Medulla oblongata (tissue), 1 donor: ENCODE measurements around the gene CDR2L.

Experiments used
- DNase-seq: peaks from one replicate; pipeline ENCODE4 v3.0.0-alpha.2; 2015; ENCODE audit errors: extremely low spot score

Gene CDR2L

DNA sequence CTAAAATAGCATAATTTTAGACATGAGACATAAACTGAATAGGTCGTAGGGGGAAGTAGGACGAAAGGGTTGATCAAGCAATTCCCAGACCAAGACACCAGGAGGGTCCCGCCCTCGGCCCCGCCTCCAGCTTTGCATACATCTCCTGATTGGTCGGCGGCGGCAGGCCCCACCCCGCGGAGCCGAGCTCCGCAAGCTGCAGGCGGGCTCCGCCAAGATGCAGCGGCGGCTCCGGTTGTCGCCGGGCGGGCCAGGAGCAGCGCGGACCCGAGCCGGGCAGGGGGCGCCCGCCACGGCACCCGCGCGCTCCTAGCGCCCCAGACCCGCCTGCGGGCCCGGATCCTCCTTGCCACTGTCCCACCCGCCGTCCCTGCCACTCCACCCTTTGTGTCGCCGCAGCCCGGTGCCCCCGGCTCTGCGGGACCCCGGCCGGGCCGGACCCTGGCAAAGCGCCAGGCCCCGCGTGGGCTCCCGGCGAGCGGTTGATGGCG is at the start of gene CDR2L:
Gene CDR2L (plus strand): TSS at position 215 of the 491 bp plus-strand sequence. CDS start 412 bp downstream, outside the sequence.
- peak; percentile 97 for DNase-seq

DNA sequence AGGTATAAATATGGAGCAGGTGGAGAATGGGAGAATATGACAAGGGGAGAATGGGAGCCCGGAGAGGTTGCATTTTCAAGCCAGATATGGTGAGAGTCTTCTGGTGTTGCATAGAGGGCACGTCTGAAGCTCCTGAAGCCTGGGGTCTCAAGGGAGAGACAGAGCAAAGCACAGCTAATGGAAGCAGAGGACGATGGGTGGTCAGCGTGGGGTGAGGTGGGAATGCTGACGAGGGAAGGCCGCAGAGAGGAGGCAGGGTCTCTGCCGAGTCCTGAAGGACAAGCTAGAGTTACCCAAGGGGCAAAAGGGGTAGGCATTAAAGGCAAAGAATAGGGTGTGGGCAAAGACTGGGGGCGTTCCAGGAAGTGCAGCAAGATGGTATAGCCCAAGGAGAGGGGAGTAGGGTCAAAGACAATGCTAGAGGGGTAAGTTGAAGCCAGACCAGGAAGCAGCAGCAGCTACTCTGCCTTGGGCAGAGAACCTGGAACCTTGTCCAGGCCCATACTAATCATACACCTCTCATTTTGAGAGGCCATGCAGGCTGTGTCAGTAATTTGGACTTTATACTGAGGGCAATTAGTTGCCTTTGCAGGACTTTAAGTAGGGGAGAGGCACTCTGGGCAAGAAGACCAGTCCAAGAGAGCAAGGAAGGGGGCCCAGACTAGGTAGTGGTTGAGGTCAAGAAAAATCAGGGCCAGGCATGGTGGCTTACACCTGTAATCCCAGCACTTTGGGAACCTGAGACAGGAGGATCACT is 49.1 kb upstream of the CDR2L start:
- DNase-seq = no peak

DNA sequence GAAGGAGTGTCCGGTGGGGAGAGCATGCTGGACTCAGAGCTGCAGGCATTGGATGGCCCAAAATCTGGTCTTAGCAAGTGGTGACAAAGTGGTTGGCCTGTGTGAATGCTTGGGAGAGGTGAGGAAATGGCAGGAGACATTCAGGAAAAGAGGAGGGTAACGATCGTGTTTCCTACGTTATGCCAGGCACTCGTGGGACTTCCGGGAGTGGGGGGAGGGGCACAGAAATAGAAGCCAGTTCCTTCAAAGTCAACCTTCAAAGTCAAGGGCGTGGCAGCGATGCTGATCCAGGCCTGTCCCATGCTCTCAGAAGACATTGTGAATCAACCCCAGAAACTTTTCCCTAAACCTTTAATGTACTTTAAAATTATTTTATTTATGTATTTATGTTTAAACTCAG is 47.9 kb upstream of the CDR2L start:
- DNase-seq = no peak

DNA sequence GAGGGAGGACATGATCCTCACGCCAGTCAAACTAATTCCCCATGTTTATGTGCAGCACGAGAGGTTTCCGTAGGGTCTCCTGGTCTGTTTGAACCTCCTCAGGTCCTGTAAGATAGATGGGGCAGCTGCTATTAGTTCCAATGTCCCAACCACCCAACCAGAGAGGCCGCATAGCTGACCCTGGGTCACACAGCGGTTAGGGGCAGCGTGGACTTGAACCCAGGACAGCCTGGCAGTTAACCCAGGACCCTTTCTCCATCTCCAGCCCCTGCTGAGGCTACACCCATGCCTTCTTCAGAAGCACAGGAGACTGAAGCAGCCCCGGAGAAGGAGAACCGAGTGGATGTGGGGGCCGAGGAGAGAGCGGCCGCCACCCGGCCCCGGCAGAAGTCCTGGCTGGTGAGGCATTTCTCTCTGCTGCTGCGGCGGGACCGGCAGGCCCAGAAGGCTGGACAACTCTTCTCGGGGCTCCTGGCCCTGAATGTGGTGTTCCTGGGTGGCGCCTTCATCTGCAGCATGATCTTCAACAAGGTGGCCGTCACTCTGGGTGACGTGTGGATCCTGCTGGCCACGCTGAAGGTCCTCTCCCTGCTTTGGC is 46.2 kb upstream of the CDR2L start:
- no peak for DNase-seq

DNA sequence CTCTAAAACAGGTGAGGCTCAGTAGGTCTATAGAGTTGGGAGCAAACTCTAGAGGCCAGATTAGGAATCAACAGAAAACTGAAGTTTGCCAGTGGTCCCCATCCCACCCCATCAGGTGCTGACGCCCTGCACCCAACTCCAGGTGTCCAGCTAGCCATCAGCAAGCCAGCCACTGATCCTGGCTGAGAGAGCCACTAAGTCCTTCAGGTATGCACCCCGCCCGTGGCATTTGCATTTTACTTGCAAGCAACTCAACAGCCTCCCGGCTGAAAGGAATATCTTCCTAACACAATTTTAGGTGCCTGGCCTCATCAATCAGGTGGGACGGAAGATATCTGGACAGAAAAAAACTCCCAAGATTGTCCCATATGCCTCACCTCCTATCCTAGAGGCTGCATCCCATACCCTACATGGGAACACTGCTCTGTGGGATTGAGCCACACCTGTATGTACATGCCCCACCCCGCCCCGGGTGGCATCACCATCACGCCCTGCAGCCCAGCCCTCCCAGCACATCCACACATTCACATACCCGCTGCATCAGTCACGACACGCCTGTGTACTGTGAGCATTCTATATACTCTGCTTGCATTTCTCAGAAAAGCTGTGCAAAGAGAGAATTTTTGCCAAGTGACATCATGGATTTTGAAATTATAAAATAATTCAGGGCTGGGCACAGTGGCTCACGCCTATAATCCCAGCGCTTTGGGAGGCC is 43.5 kb upstream of the CDR2L start:
- no peak for DNase-seq

DNA sequence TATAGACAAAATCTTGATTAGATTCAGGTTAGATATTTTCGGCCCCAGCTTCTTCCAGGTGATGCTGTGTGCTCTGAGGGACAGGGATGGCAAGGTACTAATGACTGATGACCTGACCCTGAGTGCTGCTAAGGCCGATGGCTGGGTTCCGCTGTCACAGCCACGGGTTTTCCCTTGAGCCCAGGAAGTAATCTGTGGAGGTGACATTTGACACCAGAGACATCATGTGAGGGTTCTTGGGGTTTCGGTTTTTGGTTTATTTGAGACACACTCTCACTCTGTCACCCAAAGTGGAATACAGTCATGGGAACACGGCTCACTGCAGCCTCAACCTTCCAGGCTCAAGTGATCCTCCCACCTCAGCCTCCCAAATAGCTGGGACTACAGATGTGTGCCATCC is 41.9 kb upstream of the CDR2L start:
- no peak for DNase-seq

DNA sequence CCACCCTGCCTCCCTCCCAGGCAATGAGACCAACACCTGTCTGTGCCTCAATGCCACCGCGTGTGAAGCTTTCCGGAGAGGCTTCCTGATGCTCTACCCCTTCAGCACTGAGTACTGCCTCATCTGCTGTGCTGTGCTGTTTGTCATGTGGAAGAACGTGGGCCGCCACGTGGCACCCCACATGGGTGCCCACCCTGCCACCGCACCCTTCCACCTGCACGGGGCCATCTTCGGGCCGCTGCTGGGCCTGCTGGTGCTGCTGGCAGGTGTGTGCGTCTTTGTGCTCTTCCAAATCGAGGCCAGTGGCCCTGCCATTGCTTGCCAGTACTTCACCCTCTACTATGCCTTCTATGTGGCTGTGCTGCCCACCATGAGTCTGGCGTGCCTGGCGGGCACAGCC is 40.8 kb upstream of the CDR2L start:
- no peak for DNase-seq

DNA sequence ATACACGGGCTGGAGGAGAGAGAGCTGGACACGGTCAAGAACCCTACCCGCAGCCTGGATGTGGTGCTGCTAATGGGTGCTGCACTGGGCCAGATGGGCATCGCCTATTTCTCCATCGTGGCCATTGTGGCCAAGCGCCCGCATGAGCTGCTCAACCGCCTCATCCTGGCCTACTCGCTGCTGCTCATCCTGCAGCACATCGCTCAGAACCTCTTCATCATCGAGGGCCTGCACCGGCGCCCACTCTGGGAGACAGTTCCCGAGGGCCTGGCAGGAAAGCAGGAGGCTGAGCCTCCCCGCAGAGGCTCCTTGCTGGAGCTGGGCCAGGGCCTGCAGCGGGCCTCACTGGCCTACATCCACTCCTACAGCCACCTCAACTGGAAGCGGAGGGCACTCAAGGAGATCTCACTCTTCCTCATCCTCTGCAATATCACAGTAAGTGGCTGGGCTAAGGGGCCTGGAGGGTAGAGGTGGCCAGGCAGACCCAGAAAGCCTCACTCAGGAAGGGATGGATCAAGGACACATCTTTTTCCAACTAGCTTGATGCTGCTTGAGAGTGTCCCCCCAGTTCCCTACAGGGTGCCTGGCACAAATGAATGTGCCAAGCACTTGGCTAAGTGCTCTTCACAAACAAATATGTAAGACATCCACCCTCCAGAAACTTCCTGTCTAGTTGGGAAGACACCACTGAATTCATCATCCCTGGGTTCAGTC is 40.2 kb upstream of the CDR2L start:
- no peak for DNase-seq

DNA sequence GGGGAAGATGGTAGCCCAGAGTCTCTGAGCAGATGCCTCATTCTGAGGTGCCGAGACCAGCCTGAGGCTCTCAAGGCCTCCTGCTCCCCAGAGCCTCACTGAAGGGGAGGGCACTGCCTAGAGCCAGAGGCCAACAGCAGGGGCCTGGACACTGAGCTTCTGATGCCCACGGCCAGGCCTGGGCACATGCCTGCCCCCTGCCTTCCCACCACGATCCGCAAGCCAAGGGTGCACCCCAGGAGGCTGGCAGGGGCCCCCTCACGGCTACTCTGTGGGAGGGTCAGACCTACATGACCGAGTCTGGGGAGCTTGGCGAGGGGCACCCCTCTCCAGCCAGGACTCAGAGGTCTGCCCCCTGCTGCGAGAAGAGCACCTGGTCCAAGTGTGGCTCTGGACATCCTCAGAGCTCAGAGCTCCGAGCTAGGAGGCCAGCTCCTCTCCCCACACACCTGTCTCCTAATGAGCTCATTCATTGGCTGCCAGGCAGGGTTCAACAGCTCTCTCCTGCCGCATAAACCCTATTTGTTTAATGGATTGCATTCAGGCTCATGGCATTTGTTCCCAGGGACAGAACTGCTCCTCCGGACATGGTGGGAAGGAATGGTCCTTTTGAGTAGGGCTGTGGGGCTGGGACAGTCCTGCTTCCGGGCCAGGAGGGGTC is 37.8 kb upstream of the CDR2L start:
- no peak for DNase-seq

DNA sequence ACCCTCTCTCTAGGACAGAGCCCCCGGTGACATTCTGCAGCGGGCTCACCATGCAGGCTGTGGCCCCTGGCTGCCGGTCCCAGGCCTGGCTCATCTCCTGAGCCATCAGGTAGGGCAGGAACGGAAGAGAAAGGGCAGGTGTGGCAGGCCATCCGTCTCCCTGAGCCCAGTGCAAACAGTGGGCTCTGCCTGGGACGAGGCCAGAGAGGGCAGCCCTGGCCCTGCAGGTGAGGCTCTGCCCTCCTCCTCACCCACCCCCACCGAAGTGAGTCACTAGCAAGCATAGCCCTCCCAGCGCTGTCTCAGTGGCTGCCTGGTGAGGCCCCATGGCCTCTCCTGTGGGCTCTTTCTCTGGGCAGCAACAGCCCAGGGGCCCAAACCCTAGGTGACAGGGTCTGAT is 37.2 kb upstream of the CDR2L start:
- DNase-seq = no peak

DNA sequence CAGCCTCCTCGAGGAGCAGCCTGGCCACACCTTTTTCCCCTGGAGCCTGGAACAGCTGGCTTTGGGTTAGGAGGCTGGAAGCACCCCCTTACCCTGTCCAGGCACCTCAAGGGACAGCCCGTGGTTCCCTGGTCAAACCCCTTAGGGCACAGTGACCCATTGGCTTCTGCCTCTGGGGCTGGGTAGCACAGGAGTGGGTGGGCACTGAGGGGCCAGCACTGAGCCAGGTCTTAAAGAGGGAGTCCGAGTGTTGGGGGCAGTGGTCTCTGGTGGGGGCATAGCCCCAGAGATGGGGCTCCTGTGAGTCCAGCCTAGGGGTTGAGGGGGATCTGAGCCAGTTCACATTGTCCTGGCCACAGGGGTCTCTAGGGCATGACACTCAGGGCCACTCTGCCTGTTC is 36.4 kb upstream of the CDR2L start:
- DNase-seq = no peak

DNA sequence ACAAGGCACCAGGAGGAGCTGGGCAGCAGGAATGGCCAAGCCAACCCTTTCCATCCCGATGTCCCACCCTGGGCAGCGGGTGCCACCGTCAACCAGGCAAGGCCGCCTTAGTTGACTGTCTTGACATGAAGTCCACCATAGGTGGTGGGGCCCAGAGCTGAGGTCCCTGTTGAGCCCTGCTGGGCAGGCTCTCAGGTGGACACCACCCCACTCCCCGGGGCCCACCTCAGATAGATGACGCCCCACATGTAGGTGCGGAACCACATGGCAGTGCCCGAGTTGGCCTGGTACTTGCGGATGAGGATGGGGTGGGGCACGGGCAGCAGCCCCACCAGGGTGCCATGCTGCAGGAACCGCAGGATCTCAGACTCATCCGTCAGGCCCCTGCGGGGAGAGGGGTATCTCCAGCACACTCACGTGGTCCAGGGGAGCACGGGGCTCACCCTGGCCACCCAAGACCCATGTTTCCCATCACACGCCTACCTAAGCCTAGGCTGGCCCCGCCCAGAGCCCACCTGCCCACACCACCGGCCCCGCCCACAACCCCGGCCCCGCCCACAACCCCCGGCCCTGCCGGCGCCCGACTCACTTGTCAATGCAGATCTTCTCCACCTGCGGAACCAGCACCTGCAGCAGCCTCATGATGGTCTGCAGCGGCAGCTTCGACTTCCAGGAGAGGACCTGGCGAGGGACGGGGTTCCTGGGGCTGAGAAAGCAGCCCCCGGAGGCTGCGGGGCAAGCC is 35.6 kb upstream of the CDR2L start:
- DNase-seq = no peak

DNA sequence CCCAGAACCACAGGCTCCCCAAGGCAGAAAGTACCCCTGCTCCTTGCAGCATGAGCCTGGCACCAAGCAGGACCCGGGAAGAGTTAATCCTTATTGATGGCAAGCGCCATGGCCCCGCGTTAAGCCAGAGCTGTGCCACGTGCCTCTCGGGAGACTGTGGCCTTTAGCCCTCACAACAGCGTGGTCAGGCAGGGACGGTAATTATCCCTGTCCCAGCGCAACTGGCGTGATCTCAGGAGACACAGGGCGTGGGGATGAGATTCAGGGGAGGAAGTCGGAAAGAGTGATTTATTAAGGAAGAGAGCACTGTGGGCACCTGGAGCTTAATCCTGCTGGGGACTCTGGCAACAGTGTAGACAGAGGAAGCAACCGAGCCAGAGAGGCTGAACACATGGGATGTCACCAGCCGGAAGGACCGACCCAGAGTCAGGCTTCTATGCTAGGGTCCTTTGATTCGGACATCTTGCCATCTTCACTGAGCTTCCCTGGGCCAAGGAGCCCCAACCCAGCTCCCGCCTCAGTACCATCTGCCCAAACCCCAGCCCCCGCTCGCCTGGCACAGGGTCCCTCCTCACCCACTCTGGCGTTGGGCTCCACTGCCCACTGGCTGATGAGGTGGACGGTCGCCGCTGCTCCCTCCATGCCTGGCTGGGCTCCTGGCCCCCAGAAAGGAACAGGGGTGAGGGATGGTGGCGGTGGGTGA is 34.9 kb upstream of the CDR2L start:
- DNase-seq = no peak

DNA sequence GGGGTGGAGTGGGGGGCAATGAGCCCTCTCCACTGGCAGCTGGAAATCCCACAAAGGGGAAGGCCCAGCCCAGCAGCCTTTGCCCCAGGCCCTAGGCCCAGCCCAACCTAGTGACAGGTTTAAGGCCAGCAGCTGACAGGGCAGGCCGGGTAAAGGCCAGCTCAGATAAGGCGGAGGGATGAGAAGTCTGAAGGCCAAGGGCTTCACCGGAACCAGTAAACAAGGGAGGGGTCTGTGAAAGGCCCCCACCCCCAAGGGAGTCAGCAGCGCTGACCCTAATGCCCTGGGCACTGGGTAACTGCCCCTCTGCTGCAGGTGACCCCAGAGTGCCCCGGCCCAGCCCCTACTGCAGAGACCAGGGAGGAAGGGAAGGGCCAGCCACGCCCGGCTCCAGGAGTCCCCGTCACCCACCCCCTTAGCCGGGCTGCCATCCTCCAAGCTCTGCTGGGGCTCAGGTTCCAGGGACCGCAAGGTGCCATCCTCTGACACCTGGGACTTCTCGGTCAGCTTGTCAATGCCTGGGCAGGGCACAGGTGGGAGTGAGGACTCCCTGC is 34.2 kb upstream of the CDR2L start:
- no peak for DNase-seq

DNA sequence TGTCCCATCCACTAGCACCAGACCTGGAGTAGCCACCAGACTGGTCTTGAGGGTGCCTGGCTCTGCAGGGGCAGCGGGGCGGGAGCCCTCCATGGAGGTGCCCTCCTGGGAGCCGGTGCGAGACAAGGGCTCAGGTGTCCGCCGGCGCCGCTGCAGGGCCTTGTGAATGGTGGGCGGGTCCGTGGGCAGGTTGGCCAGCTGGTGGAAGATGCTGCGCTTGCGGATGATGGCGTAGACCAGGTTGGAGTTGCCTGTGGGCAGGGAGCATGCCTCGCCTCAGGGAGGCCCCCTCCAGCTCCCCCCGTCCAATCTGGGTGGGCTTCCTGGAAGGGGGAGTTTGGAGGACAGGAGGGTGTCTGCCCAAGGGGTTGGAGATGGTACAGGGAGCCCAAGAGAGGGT is 33.3 kb upstream of the CDR2L start:
- no peak for DNase-seq

DNA sequence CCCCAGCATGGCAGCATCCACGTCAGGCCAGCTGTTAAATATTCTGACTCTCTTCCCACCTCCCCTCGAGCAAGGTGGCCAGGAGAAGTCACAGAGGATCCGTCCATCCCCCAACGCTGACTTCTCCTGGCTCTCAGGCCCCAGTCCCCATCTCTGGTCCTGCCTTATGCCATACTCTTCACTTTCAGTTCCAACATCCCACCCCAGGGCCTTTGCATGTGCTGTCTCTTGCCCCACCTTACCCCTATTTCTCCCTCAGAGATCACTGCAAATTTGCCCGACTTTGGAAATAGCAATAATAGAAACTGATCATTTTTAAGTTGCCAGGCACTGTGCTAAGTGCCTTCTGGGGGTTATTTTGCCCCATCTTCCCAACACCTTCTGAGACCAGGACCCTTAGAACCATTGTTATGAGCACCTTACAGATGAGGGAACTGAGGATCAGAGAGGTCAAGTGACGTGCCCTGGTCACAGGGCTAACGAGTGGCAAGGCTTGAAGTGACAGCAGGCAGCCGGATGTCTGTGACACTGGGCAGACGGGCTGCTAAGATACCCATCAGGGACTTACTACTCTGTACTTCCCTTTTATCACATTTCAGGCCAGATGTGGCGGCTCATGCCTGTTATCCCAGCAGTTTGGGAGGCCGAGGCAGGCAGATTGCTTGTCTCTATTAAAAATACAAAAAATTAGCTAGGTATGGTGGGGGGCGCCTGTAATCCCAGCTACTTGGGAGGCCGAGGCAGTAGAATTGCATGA is 32.6 kb upstream of the CDR2L start:
- DNase-seq = no peak

DNA sequence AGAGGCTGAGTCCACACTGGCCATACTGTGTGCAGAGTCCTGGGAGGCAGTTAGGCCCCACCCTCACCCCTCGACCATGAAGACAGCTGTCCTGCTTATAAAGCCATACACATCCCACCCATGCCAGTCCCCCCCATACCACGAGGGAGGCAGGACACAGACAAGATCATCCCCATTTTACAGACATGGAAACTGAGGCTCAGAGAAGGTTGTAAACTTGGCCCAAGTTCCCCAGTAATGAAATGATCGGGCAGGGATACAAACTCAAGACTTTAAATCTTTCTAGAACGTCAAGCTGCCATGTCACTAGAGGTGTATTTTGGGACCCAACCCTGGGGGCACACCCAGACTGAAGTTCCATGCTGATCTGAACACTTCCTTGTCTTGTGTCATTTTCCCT is 31.3 kb upstream of the CDR2L start:
- DNase-seq = no peak

DNA sequence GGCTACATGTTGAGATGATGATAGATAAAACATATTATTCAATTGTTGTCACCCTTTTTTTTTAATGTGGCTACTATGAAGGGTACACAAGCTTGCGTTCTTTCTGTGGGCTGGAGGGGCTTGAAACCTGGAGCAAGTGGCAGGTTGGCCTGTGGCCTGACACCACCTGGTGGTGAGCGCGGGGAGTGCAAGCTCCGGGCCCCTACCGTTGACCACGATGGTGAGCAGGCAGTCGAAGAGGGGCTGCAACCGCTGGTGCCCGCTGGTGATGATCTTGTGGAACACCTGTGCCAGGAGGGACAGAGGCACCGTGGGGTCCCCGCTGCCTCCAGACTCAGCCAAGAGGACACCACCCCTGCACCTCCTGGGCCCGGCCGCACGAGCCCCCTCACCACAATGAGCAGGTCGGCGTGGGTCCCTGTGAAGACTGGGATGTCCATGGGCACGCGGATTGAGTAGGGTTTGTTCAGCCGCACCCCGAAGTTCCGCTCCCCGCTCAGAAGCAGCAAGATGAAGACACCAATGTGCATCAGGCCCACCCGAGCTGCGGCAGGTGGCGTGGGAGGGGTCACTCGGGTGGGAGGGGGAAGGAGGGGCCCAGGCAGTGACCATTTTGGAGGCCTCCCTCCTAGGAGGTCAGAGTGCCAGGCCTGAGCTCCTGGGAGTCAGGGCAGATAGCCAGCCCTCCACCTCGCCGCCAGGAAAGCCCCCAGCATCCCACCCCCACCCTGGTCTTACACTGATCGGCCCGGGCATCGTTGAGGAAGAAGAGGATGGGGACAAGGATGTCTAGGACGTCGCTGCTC is 29.3 kb upstream of the CDR2L start:
- peak; percentile 49 for DNase-seq
